SK-N-SH (cell line): ENCODE data around the gene UBR3. TPM values are rescaled to one million over a fixed set of nuclear protein-coding genes. Genes with fewer than 3 reads are reported as not detected.

Experiments used
- CTCF ChIA-PET: fragments of 300-600, 350-600 bp; formaldehyde crosslinking; extraction: SDS; loops from one replicate; lab custom pipeline; 2021; lab: Yijun Ruan, JAX
- POLR2A ChIA-PET: fragments of 350-600 bp; sonication (Branson Sonifier 250); formaldehyde crosslinking; extraction: SDS; loops from one replicate; lab custom pipeline; 2020; ENCODE audit warnings: antibody characterized with exemption, inconsistent platforms; lab: Yijun Ruan, JAX
- DNase-seq: peaks from one replicate; pipeline ENCODE4 v3.0.0; 2012
- H2AFZ ChIP-seq: fragments of 200-600 bp; sonication (generic); 2 replicates; pipeline ENCODE4 v1.8.1; 2016; ENCODE audit warnings: antibody characterized with exemption, mild to moderate bottlenecking, low read depth
- H3F3A ChIP-seq: fragments of 200-600 bp; sonication (generic); replicated peaks from 2 replicates; pipeline ENCODE3; 2016; ENCODE audit warnings: antibody characterized with exemption, mild to moderate bottlenecking; ENCODE audit not compliant: insufficient read depth
- H3K27ac ChIP-seq, 2 experiments: fragments of 200-500 bp in 1 of 2; fragments of 200-600 bp in 1 of 2; sonication (Bioruptor generic) in 1 of 2; sonication (generic), shearing (Covaris generic) in 1 of 2; 2 replicates each; pipeline versions ENCODE4 v1.5.1 to v1.6.1; 2014 to 2016; ENCODE audit warnings: low read depth in 2 of 2, inconsistent platforms in 1 of 2, low read length in 1 of 2, mild to moderate bottlenecking in 1 of 2, mixed read lengths in 1 of 2
- H3K27me3 ChIP-seq: fragments of 200-600 bp; sonication (generic), shearing (Covaris generic); 2 replicates; pipeline ENCODE4 v1.6.1; 2016; ENCODE audit warnings: mixed run types; ENCODE audit not compliant: insufficient read depth
- H3K36me3 ChIP-seq, 2 experiments: fragments of 200-500 bp in 1 of 2; fragments of 200-600 bp in 1 of 2; sonication (Bioruptor generic) in 1 of 2; sonication (generic) in 1 of 2; replicated peaks in 1 of 2; 2 replicates each; pipeline versions ENCODE3 to v1.5.1; 2014 to 2016; ENCODE audit warnings: low read length in 1 of 2, mild to moderate bottlenecking in 1 of 2; ENCODE audit not compliant: insufficient read depth in 2 of 2, control insufficient read depth in 1 of 2
- H3K4me1 ChIP-seq, 2 experiments: fragments of 200-500 bp in 1 of 2; fragments of 200-600 bp in 1 of 2; sonication (Bioruptor generic) in 1 of 2; sonication (generic), shearing (Covaris generic) in 1 of 2; 2 replicates each; pipeline versions ENCODE4 v1.5.1 to v1.6.1; 2014 to 2016; ENCODE audit warnings: low read depth in 1 of 2, low read length in 1 of 2, mixed run types in 1 of 2; ENCODE audit not compliant: insufficient read depth in 2 of 2, control insufficient read depth in 1 of 2
- H3K4me2 ChIP-seq: fragments of 200-600 bp; sonication (generic), shearing (Covaris generic); 2 replicates; pipeline ENCODE4 v1.6.1; 2017; ENCODE audit warnings: mixed run types
- H3K4me3 ChIP-seq, 2 experiments: fragments of 200-500 bp in 1 of 2; fragments of 200-600 bp in 1 of 2; sonication (Bioruptor generic) in 1 of 2; sonication (generic), shearing (Covaris generic) in 1 of 2; 2 replicates each; pipeline versions ENCODE4 v1.5.1 to v1.8.1; 2014 to 2016; ENCODE audit warnings: low read depth in 2 of 2, inconsistent platforms in 1 of 2, low read length in 1 of 2, mild to moderate bottlenecking in 1 of 2, mixed read lengths in 1 of 2, moderate library complexity in 1 of 2
- H3K79me2 ChIP-seq: fragments of 200-600 bp; sonication (generic); 2 replicates; pipeline ENCODE4 v1.8.1; 2017; ENCODE audit warnings: mild to moderate bottlenecking; ENCODE audit not compliant: insufficient read depth
- H3K9ac ChIP-seq: fragments of 200-600 bp; sonication (generic); 2 replicates; pipeline ENCODE4 v1.6.1; 2017; ENCODE audit warnings: mixed run types
- H3K9me2 ChIP-seq: fragments of 200-600 bp; sonication (generic); 2 replicates; pipeline ENCODE4 v1.6.1; 2017; ENCODE audit warnings: mixed run types
- H3K9me3 ChIP-seq: fragments of 200-600 bp; sonication (generic); 2 replicates; pipeline ENCODE4 v1.6.1; 2017; ENCODE audit warnings: mixed run types, mild to moderate bottlenecking, moderate library complexity
- H4K20me1 ChIP-seq: fragments of 200-600 bp; sonication (generic); 2 replicates; pipeline ENCODE4 v1.6.1; 2017; ENCODE audit warnings: mild to moderate bottlenecking, mixed run types; ENCODE audit not compliant: insufficient read depth
- CTCF ChIP-seq: fragments of 200-600 bp; sonication (generic); IDR thresholded peaks from 2 replicates; pipeline ENCODE4 v1.6.1; 2017; ENCODE audit warnings: antibody characterized with exemption, mild to moderate bottlenecking, moderate library complexity
- ELF1 ChIP-seq: IDR thresholded peaks from 2 replicates; pipeline ENCODE4 v1.4.0; 2012
- EP300 ChIP-seq, 2 experiments: IDR thresholded peaks; 2 replicates each; pipeline versions ENCODE4 v1.4.0 to v1.6.1; 2012; ENCODE audit warnings: borderline replicate concordance in 1 of 2, low read depth in 1 of 2, low read length in 1 of 2
- EZH2phosphoT487 ChIP-seq: fragments of 200-600 bp; sonication (generic); IDR thresholded peaks from 2 replicates; pipeline ENCODE4 v1.6.1; 2017; ENCODE audit warnings: low read depth, mixed run types, mild to moderate bottlenecking, antibody characterized with exemption, moderate library complexity, borderline replicate concordance
- IRF3 ChIP-seq: fragments of 150-350 bp; IDR thresholded peaks from 2 replicates; pipeline ENCODE4 v1.6.1; 2016; ENCODE audit warnings: mild to moderate bottlenecking, low read depth, low read length
- JUND ChIP-seq: IDR thresholded peaks from 2 replicates; pipeline ENCODE4 v1.4.0; 2012
- MAX ChIP-seq: IDR thresholded peaks from 2 replicates; pipeline ENCODE4 v1.4.0; 2012; ENCODE audit warnings: low read depth
- MEF2A ChIP-seq: IDR thresholded peaks from 2 replicates; pipeline ENCODE4 v1.4.0; 2012; ENCODE audit warnings: low read depth, borderline replicate concordance
- MXI1 ChIP-seq: IDR thresholded peaks from 2 replicates; pipeline ENCODE4 v1.6.1; 2012; ENCODE audit warnings: mild to moderate bottlenecking, low read depth, low read length, improper control_type of control experiment
- PBX3 ChIP-seq: IDR thresholded peaks from 2 replicates; pipeline ENCODE4; 2012
- RAD21 ChIP-seq: IDR thresholded peaks from 2 replicates; pipeline ENCODE4 v1.6.1; 2012; ENCODE audit warnings: mild to moderate bottlenecking, low read length
- REST ChIP-seq: IDR thresholded peaks from 2 replicates; pipeline ENCODE4 v1.6.1; 2012; ENCODE audit warnings: mild to moderate bottlenecking, low read depth, low read length, moderate library complexity
- RFX5 ChIP-seq: IDR thresholded peaks from 2 replicates; pipeline ENCODE4 v1.6.1; 2012; ENCODE audit warnings: mild to moderate bottlenecking, improper control_type of control experiment, low read length
- RXRA ChIP-seq: IDR thresholded peaks from 2 replicates; pipeline ENCODE4 v1.4.0; 2012; ENCODE audit warnings: low read depth, mild to moderate bottlenecking, borderline replicate concordance
- SIN3A ChIP-seq: IDR thresholded peaks from 2 replicates; pipeline ENCODE4 v1.6.1; 2012; ENCODE audit warnings: low read depth, mild to moderate bottlenecking, low read length, moderate library complexity, borderline replicate concordance
- TAF1 ChIP-seq: IDR thresholded peaks from 2 replicates; pipeline ENCODE4 v1.6.1; 2012; ENCODE audit warnings: low read depth, mild to moderate bottlenecking, low read length, moderate library complexity, borderline replicate concordance
- TEAD4 ChIP-seq: IDR thresholded peaks from 2 replicates; pipeline ENCODE4 v1.4.0; 2012; ENCODE audit warnings: mild to moderate bottlenecking, borderline replicate concordance; ENCODE audit not compliant: insufficient read depth
- USF2 ChIP-seq: fragments of 150-350 bp; IDR thresholded peaks from 2 replicates; pipeline ENCODE4 v1.6.1; 2017; ENCODE audit warnings: antibody characterized with exemption, low read length, low read depth, borderline replicate concordance
- ZBTB33 ChIP-seq: IDR thresholded peaks from 2 replicates; pipeline ENCODE4 v1.4.0; 2012; ENCODE audit warnings: low read depth, borderline replicate concordance
- WGBS: methylation state at CpG from one replicate; pipeline ENCODE4 v1.1.6; 2017; ENCODE audit warnings: low lambda C conversion rate; 5-methylcytosine and 5-hydroxymethylcytosine counted together
- polyA plus RNA-seq, 3 experiments: library from polyadenylated mRNA; depleted of rRNA; stranded (reverse); fragments of >200 nt; gene quantifications; 2 replicates each; pipeline ENCODE4 v1.2.3, GENCODE V29; 2012

Gene UBR3
- polyA plus RNA-seq, 1 of the 3 experiments (the other 2 are of a cell fraction), result 5.2 TPM

- no peak overlapping the region for H3K9ac ChIP-seq
- no peak overlapping the region for H3K4me3 ChIP-seq
- no peak overlapping the region for H3K27ac ChIP-seq
- H3K4me1 ChIP-seq, result peaks cover 0 to 3% of the 10 kb centered on the region in 2 experiments; a peak in 2 of 4 replicates
- ChIA-PET POLR2A (no interaction called here), CTCF (interaction anchor here (0.6 kb wide), 1 partner anchor 1678 kb away, joined by 3 read pairs; no protein-coding TSS in a partner anchor)
- H3K4me2 ChIP-seq, result no peak overlapping the region
- TF ChIP-seq PBX3 (no peak), MAX (no peak), MXI1 (no peak), TAF1 (no peak), USF2 (no peak), TEAD4 (no peak), MEF2A (no peak), EP300 (IDR thresholded peaks at IDR 0.05; ENCODE audit: borderline replicate concordance in 1 of 2, low read depth in 1 of 2, low read length in 1 of 2) (no peak), CTCF (no peak), SIN3A (no peak), REST (no peak), JUND (no peak), ELF1 (no peak), RFX5 (no peak), RXRA (no peak), RAD21 (no peak), ZBTB33 (no peak), EZH2phosphoT487 (no peak), IRF3 (no peak)
- WGBS, result 83% methylated on average over 4 of the region's 4 CpGs
- H3K9me2 ChIP-seq, result no peaks in the 10 kb centered on the region
- no peaks in the 10 kb centered on the region for H3K9me3 ChIP-seq
- DNase-seq, result no peak
- H4K20me1 ChIP-seq, result no peaks in the 10 kb centered on the region
- no peak overlapping the region for H2AFZ ChIP-seq
- peaks cover 14% of the 10 kb centered on the region for H3F3A ChIP-seq
- H3K27me3 ChIP-seq, result no peaks in the 10 kb centered on the region
- H3K36me3 ChIP-seq, result peaks cover 13 to 32% of the 10 kb centered on the region in 2 experiments
- H3K79me2 ChIP-seq, result no peaks in the 10 kb centered on the region; the same call in 1 of the 2 replicates
Observed at GRCh38 chr2:169966454-169966853, 139.2 kb downstream of the UBR3 start.
